ENCODE results near the gene OLIG2. TPM values are rescaled to one million over a fixed set of nuclear protein-coding genes. Genes with fewer than 3 reads are reported as not detected.

OLIG2 gene
- total and polyA plus RNA-seq, 2 of the 13 experiments (the other 11 are each of a cell fraction or from before 2014, with no cell fraction given): not detected

- intact Hi-C loops (cut with micrococcal nuclease; ENCODE audit: unreplicated experiment) (no loop called here), in situ Hi-C loops (cut with HindIII; ENCODE audit: extremely low pct_ligation_motif_present, low pct_unique_long_range_greater_than_20kb) (no loop called here)
- 60% methylated on average over 4 of the region's 22 CpGs for WGBS (ENCODE audit: low lambda C conversion rate)
- Histone ChIP-seq H2AFZ (ENCODE audit: low read length) (no peak overlapping the region), H4K20me1 (ENCODE audit: insufficient read depth, low read length) (no peaks in the 10 kb centered on the region), H3K9me3 (ENCODE audit: low read length) (no peaks in the 10 kb centered on the region), H3K79me2 (ENCODE audit: insufficient read depth, low read length) (no peaks in the 10 kb centered on the region), H3K4me2 (ENCODE audit: low read depth, low read length) (no peak overlapping the region), H3K4me1 (ENCODE audit: insufficient read depth, low read length) (no peaks in the 10 kb centered on the region), H3K27ac (ENCODE audit: extremely low read length, insufficient read depth, low read length) (no peak overlapping the region), H3K9ac (ENCODE audit: insufficient read depth, low read depth, low read length) (no peak overlapping the region), H3K4me3 (replicated peaks in 1 of 3; ENCODE audit: insufficient read depth in 1 of 3, low read depth in 2 of 3, low read length in 3 of 3) (no peak overlapping the region), H3K27me3 (ENCODE audit: control insufficient read depth in 1 of 2, insufficient read depth in 2 of 2, low read length in 2 of 2) (peaks cover 22 to 92% of the 10 kb centered on the region in 2 experiments), H3K36me3 (replicated peaks in 1 of 2; ENCODE audit: control insufficient read depth in 1 of 2, insufficient read depth in 2 of 2, low read length in 2 of 2) (no peaks in the 10 kb centered on the region)
- BruUV-seq (replicated peaks): no TSS peak
- TF ChIP-seq MAZ (IDR thresholded peaks at IDR 0.05; ENCODE audit: borderline replicate concordance, low read depth, low read length): no peak
- TF ChIP-seq MAZ (CRISPR knock-in tag; IDR thresholded peaks at IDR 0.05; ENCODE audit: low read depth): no peak
- TF ChIP-seq ZSCAN31 (CRISPR knock-in tag; IDR thresholded peaks at IDR 0.05; ENCODE audit: low read depth): no peak
- TF ChIP-seq GMEB1 (CRISPR knock-in tag; IDR thresholded peaks at IDR 0.05; ENCODE audit: borderline replicate concordance): no peak
- no peak for TF ChIP-seq ESRRA (CRISPR knock-in tag; IDR thresholded peaks at IDR 0.05; ENCODE audit: low read depth)
- no peak for FAIRE-seq
- ATAC-seq: no peak
- CTCF ChIA-PET (ENCODE audit: low intra/inter-chr PET ratio, low total read pairs): no interaction called here
- no peak for DNase-seq (ENCODE audit: low spot score)
- POLR2A ChIA-PET: no interaction called here
Measured at GRCh38 chr21:33025106-33025488, 638 bp upstream of the OLIG2 start.

GRCh38 chr21:33026443-33026858, 716 bp downstream of the OLIG2 start:
- Histone ChIP-seq H3K4me1 (ENCODE audit: insufficient read depth, low read length) (no peaks in the 10 kb centered on the region), H3K4me3 (replicated peaks in 1 of 3; ENCODE audit: insufficient read depth in 1 of 3, low read depth in 2 of 3, low read length in 3 of 3) (no peak overlapping the region), H2AFZ (ENCODE audit: low read length) (no peak overlapping the region), H3K4me2 (ENCODE audit: low read depth, low read length) (no peak overlapping the region), H3K36me3 (replicated peaks in 1 of 2; ENCODE audit: control insufficient read depth in 1 of 2, insufficient read depth in 2 of 2, low read length in 2 of 2) (no peaks in the 10 kb centered on the region), H3K79me2 (ENCODE audit: insufficient read depth, low read length) (no peaks in the 10 kb centered on the region), H3K27me3 (ENCODE audit: control insufficient read depth in 1 of 2, insufficient read depth in 2 of 2, low read length in 2 of 2) (peaks cover 22 to 94% of the 10 kb centered on the region in 2 experiments), H4K20me1 (ENCODE audit: insufficient read depth, low read length) (no peaks in the 10 kb centered on the region), H3K9me3 (ENCODE audit: low read length) (no peaks in the 10 kb centered on the region), H3K9ac (ENCODE audit: insufficient read depth, low read depth, low read length) (no peak overlapping the region), H3K27ac (ENCODE audit: extremely low read length, insufficient read depth, low read length) (no peak overlapping the region)
- in situ Hi-C loops (cut with HindIII; ENCODE audit: extremely low pct_ligation_motif_present, low pct_unique_long_range_greater_than_20kb): no loop called here
- BruUV-seq (replicated peaks): no TSS peak
- WGBS (ENCODE audit: low lambda C conversion rate): 25% methylated on average over 21 of the region's 21 CpGs
- POLR2A ChIA-PET: no interaction called here
- intact Hi-C loops (cut with micrococcal nuclease; ENCODE audit: unreplicated experiment): no loop called here
- CTCF ChIA-PET (ENCODE audit: low intra/inter-chr PET ratio, low total read pairs): no interaction called here
- ATAC-seq (no peak), FAIRE-seq (no peak), DNase-seq (ENCODE audit: low spot score) (no peak)
- no peak for TF ChIP-seq ATF5 (CRISPR knock-in tag; IDR thresholded peaks at IDR 0.05; ENCODE audit: low read depth)
- TF ChIP-seq RXRA (CRISPR knock-in tag; IDR thresholded peaks at IDR 0.05): no peak
- TF ChIP-seq ZNF136 (CRISPR knock-in tag; IDR thresholded peaks at IDR 0.05; ENCODE audit: low read depth): no peak
- TF ChIP-seq, protein P1, sequence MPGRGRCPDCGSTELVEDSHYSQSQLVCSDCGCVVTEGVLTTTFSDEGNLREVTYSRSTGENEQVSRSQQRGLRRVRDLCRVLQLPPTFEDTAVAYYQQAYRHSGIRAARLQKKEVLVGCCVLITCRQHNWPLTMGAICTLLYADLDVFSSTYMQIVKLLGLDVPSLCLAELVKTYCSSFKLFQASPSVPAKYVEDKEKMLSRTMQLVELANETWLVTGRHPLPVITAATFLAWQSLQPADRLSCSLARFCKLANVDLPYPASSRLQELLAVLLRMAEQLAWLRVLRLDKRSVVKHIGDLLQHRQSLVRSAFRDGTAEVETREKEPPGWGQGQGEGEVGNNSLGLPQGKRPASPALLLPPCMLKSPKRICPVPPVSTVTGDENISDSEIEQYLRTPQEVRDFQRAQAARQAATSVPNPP (CRISPR knock-in tag; IDR thresholded peaks at IDR 0.05): no peak
- TF ChIP-seq SIX4 (CRISPR knock-in tag; IDR thresholded peaks at IDR 0.05): no peak
- TF ChIP-seq IRX3 (CRISPR knock-in tag; IDR thresholded peaks at IDR 0.05; ENCODE audit: borderline replicate concordance, low read depth): no peak
- TF ChIP-seq, protein P2, sequence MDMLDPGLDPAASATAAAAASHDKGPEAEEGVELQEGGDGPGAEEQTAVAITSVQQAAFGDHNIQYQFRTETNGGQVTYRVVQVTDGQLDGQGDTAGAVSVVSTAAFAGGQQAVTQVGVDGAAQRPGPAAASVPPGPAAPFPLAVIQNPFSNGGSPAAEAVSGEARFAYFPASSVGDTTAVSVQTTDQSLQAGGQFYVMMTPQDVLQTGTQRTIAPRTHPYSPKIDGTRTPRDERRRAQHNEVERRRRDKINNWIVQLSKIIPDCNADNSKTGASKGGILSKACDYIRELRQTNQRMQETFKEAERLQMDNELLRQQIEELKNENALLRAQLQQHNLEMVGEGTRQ (IDR thresholded peaks at IDR 0.05; ENCODE audit: low read depth, low read length): no peak
- TF ChIP-seq, protein P2 (CRISPR knock-in tag; IDR thresholded peaks at IDR 0.05; ENCODE audit: borderline replicate concordance): no peak

Measured in HepG2 (cell line).